GM12872 (cell line): ENCODE data around the gene PIGM.

Experiments
- TF ChIP-seq, protein P1 (sequence below): IDR thresholded peaks from 3 replicates; pipeline ENCODE4 v1.5.1; 2011; ENCODE audit warnings: low read depth, mild to moderate bottlenecking, low read length, moderate library complexity; ENCODE audit not compliant: insufficient read depth

The PIGM gene

DNA sequence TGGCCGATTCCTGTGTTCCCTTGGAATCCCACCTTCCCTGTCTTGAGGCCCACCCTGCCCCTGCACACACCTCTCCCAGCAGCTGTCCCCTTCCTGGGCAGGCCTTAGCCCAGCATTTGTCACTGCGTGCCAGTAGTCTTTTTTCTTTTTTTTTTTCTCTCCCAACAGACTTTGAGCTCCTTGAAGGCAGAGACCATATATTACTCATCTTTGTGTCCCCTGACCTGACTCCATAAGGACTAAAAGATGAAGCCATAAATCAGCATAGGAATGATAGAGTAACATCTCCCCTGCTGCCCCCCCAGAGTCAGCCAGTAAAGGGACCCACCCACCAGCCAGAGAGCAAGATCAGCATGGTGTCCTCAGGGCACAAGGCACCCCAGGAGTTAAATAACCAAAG is 27.4 kb downstream of the PIGM start:
- TF ChIP-seq, protein P1, sequence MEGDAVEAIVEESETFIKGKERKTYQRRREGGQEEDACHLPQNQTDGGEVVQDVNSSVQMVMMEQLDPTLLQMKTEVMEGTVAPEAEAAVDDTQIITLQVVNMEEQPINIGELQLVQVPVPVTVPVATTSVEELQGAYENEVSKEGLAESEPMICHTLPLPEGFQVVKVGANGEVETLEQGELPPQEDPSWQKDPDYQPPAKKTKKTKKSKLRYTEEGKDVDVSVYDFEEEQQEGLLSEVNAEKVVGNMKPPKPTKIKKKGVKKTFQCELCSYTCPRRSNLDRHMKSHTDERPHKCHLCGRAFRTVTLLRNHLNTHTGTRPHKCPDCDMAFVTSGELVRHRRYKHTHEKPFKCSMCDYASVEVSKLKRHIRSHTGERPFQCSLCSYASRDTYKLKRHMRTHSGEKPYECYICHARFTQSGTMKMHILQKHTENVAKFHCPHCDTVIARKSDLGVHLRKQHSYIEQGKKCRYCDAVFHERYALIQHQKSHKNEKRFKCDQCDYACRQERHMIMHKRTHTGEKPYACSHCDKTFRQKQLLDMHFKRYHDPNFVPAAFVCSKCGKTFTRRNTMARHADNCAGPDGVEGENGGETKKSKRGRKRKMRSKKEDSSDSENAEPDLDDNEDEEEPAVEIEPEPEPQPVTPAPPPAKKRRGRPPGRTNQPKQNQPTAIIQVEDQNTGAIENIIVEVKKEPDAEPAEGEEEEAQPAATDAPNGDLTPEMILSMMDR, result no peak

DNA sequence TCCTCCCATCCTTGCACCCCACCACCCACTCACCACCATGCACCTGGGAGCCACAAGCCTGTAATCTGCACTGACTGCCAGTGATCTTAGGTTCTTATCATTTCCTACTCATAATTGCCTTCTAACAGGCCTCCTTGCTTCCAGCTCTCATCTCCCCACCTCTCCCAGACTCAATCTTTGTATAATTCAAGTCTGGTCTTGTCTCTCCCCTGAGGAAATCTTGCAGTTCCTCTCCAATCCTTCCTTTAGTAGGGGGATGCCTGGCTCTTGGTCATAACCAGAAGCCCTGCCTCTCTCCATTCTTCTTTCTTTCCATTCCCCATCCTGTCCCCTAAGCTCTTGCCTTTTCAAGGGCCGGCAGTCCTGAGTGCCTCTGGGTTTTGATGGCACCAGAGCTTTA is 27.8 kb downstream of the PIGM start:
- TF ChIP-seq, protein P1, result no peak

DNA sequence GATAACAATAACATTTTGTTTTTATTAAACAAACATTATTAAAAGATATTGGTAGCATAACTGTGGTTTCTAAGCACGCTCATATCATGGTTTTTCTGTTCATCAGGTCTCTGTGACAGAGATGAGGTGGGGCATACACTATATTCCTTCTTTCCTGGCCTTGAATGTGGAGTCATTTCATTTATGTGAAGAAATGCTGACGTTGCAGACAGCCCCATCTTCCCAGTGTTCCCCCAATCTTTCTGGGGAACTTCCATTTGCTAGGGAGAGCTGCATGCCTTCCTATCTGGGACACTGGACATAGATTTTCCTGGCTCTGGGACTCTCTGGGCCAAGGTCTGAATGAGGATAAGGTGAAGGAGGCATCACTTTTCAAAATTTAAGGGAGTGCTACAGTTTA is 30.4 kb downstream of the PIGM start:
- TF ChIP-seq, protein P1, result no peak

DNA sequence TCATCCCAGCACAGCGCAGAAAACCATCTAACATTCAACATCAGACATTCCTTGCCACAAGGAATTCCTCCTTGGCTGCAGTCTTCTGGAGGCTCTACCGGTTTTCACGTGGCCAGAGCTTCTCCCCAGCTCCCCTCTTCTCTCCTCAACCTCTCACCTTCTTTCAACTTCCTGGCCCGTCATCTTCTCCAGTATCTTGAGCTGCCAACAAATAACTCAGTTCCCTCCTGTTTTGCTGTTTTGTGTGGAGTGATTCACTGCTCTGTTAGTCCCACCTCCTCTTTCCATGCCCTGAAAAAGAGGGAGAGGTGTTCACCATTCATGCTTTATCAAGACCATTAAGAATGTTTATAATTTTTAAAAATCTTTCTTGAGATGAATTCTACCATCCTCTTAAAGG is 32.6 kb downstream of the PIGM start:
- TF ChIP-seq, protein P1, result no peak

DNA sequence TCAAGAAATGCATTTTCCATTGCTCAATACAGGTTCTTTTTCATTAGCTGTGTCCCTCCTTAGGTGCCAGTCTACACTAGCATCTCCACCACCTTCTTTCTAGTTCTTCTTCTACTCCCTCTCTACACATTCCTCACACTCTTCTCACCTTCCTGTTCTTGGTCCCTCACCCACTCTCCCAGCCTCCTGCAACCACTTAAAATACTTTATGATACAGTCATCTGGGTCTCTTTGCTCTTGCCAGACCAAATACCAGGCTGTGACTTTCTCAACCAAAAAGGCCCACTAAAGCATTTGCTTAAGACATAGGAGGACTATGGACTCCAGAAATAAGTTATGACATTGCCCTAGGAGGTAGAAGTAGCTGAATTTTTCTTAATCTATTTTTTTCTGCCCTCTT is 35.1 kb downstream of the PIGM start:
- TF ChIP-seq, protein P1, result no peak

DNA sequence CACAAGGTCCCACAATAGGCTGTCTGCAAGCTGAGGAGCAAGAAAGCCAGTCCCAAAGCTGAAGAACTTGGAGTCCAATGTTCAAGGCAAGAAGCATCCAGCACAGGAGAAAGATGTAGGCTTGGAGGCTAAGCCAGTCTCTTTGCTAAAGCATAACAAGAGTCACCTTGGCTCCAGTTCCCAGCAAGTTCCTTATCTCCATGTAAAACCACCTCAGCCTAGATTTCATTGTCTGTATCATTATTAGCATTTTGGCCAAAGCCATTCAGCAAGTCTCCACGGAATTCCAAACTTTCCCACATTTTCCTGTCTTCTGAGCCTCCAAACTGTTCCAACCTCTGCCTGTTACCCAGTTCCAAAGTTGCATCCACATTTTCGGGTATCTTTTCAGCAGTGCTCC is 36.9 kb downstream of the PIGM start:
- TF ChIP-seq, protein P1, result no peak

DNA sequence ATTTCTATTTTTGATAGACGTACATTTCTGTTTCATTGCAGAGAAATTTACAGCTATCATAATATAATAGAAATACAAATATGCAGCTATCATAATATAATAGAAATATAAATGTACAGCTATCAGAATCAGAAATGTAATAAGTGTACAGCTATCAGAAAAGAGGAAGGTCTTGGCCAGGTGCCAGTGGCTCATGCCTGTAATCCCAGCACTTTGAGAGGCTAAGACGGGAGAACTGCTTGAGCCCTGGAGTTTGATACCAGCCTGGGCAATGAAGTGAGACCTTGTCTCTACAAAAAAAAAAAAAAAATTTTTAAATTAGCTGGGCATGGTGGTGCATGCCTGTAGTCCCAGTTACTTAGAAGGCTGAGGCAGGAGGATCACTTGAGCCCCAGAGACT is 37.9 kb downstream of the PIGM start:
- TF ChIP-seq, protein P1, result no peak

DNA sequence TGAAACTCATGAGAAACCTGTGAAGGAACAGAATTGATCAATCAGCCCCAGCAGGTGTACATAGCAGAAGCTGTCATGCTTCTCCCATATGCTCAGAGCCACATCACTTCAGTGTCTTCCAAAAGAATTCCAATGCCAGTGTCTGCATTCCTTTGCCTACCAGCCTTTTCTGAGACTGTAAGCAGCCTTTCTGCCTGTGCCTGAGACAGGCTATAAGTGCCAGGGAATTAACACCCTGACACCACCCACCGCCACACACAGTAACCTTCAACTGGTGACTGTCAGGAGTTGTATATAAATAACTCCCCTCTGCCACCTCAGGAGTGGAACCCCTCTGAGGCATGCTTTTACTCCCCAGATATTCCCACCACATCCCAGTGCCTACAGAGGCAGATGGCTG is 39.6 kb downstream of the PIGM start:
- TF ChIP-seq, protein P1, result no peak
